ENCODE measurements around the gene LIN7C. TPM values are rescaled to one million over a fixed set of nuclear protein-coding genes. Genes with fewer than 3 reads are reported as not detected.

LIN7C gene
- total RNA-seq, 4 donors from 2014 or later, result 61.8 to 72.8 (median 66.3) TPM

GRCh38 chr11:27532652-27533325, 26.2 kb upstream of the LIN7C start:
- TF ChIP-seq CTCF (IDR thresholded peaks at IDR 0.05), result no peak
- TF ChIP-seq POLR2A (IDR thresholded peaks at IDR 0.05), result no peak
- no peaks in the 10 kb centered on the region for H3K4me1 ChIP-seq
- no peaks in the 10 kb centered on the region for H3K36me3 ChIP-seq
- H3K27ac ChIP-seq, result no peak overlapping the region
- no peak overlapping the region for H3K4me3 ChIP-seq (replicated peaks in 1 of 3)
- DNase-seq, result no peak
- no peaks in the 10 kb centered on the region for H3K9me3 ChIP-seq
- no peaks in the 10 kb centered on the region for H3K27me3 ChIP-seq
- WGBS, 2 donors, result 80 to 87% methylated on average over 4 of the region's 4 CpGs
- intact Hi-C loops (cut with DNase I), result no loop called here

- intact Hi-C loops (cut with DNase I), result no loop called here
- no peak for DNase-seq
- H3K27ac ChIP-seq, result no peak overlapping the region
- no peaks in the 10 kb centered on the region for H3K4me1 ChIP-seq
- no peak for TF ChIP-seq CTCF (IDR thresholded peaks at IDR 0.05)
- TF ChIP-seq POLR2A (IDR thresholded peaks at IDR 0.05), result no peak
- H3K9me3 ChIP-seq, result no peaks in the 10 kb centered on the region
- H3K27me3 ChIP-seq, result no peaks in the 10 kb centered on the region
- H3K4me3 ChIP-seq (replicated peaks in 1 of 3), result no peak overlapping the region
- no peaks in the 10 kb centered on the region for H3K36me3 ChIP-seq
Observed at GRCh38 chr11:27528712-27529111, 22.1 kb upstream of the LIN7C start.

- Histone ChIP-seq H3K27ac (no peak overlapping the region), H3K36me3 (no peaks in the 10 kb centered on the region), H3K4me3 (replicated peaks in 1 of 3) (no peak overlapping the region), H3K27me3 (no peaks in the 10 kb centered on the region), H3K4me1 (no peaks in the 10 kb centered on the region), H3K9me3 (no peaks in the 10 kb centered on the region)
- intact Hi-C loops (cut with DNase I), result no loop called here
- no peak for DNase-seq
- WGBS, 2 donors, result 89 to 91% methylated on average over 2 of the region's 2 CpGs
- TF ChIP-seq POLR2A (IDR thresholded peaks at IDR 0.05) (no peak), CTCF (IDR thresholded peaks at IDR 0.05) (no peak)
Observed at GRCh38 chr11:27526535-27526934, 20.0 kb upstream of the LIN7C start.

- H3K27ac ChIP-seq, result no peak overlapping the region
- intact Hi-C loops (cut with DNase I), result no loop called here
- no peaks in the 10 kb centered on the region for H3K9me3 ChIP-seq
- H3K27me3 ChIP-seq, result no peaks in the 10 kb centered on the region
- 85 to 87% methylated on average over 4 of the region's 4 CpGs for WGBS, 2 donors
- TF ChIP-seq POLR2A (IDR thresholded peaks at IDR 0.05) (no peak), CTCF (IDR thresholded peaks at IDR 0.05) (no peak)
- no peaks in the 10 kb centered on the region for H3K4me1 ChIP-seq
- DNase-seq, result no peak
- H3K4me3 ChIP-seq (replicated peaks in 1 of 3), result no peak overlapping the region
- no peaks in the 10 kb centered on the region for H3K36me3 ChIP-seq
Observed at GRCh38 chr11:27525824-27526516, 19.4 kb upstream of the LIN7C start.

- no peaks in the 10 kb centered on the region for H3K27me3 ChIP-seq
- no peak overlapping the region for H3K27ac ChIP-seq
- no peaks in the 10 kb centered on the region for H3K4me1 ChIP-seq
- no peaks in the 10 kb centered on the region for H3K9me3 ChIP-seq
- no peaks in the 10 kb centered on the region for H3K36me3 ChIP-seq
- DNase-seq, result no peak
- intact Hi-C loops (cut with DNase I), result no loop called here
- no peak overlapping the region for H3K4me3 ChIP-seq (replicated peaks in 1 of 3)
- 74 to 75% methylated on average over 5 of the region's 5 CpGs for WGBS, 2 donors
- TF ChIP-seq CTCF (IDR thresholded peaks at IDR 0.05) (no peak), POLR2A (IDR thresholded peaks at IDR 0.05) (no peak)
Observed at GRCh38 chr11:27524155-27524554, 17.6 kb upstream of the LIN7C start.
